Gastrocnemius medialis (tissue), 4 donors: Measurements from ENCODE around the gene PRKN.

Experiments
- POLR2A ChIP-seq, 2 donors: fragments of 450-650 bp; IDR thresholded peaks; one replicate each; pipeline ENCODE4 v1.6.1; 2017; ENCODE audit warnings: antibody characterized with exemption in 2 of 2, mild to moderate bottlenecking in 2 of 2, moderate library complexity in 2 of 2
- TF ChIP-seq, protein P1 (sequence below), 5 experiments: fragments of 450-650 bp in 3 of 5; fragments of 200-600 bp in 2 of 5; sonication (generic) in 2 of 5; IDR thresholded peaks in 4 of 5; conservative IDR thresholded peaks in 1 of 5; 1 replicate in 4 of 5; 2 replicates in 1 of 5; pipeline ENCODE4 v1.5.1; 2016 to 2019; ENCODE audit warnings: antibody characterized with exemption in 5 of 5, mild to moderate bottlenecking in 3 of 5, moderate library complexity in 3 of 5

DNA sequence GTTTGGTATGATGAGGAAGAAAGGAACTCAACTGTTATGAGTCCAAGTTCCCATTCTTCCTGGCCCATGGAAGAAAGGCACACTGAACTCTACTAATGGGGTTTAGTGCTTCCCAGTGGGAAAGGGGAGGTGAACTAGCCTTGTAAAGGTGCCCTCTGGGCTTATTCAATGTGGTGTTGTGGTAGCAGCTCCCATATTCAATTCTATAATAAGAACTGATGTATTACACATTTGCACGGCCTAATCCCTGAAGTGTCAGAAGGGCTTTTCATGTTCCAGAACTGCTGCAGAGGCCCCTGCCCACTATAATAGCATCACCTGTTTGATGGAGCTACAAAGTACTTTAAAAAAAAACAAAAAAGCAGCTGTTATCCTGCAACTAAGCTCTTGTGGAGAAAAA is 17.1 kb downstream of the PRKN start:
- TF ChIP-seq, protein P1, sequence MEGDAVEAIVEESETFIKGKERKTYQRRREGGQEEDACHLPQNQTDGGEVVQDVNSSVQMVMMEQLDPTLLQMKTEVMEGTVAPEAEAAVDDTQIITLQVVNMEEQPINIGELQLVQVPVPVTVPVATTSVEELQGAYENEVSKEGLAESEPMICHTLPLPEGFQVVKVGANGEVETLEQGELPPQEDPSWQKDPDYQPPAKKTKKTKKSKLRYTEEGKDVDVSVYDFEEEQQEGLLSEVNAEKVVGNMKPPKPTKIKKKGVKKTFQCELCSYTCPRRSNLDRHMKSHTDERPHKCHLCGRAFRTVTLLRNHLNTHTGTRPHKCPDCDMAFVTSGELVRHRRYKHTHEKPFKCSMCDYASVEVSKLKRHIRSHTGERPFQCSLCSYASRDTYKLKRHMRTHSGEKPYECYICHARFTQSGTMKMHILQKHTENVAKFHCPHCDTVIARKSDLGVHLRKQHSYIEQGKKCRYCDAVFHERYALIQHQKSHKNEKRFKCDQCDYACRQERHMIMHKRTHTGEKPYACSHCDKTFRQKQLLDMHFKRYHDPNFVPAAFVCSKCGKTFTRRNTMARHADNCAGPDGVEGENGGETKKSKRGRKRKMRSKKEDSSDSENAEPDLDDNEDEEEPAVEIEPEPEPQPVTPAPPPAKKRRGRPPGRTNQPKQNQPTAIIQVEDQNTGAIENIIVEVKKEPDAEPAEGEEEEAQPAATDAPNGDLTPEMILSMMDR (IDR thresholded peaks at IDR 0.05 in 4 of 5, conservative IDR thresholded peaks at IDR 0.05 in 1 of 5), result no peak
- TF ChIP-seq POLR2A (IDR thresholded peaks at IDR 0.05), result no peak
